GM12801 (cell line): ENCODE results near the gene PEPD.

ENCODE experiments used
- TF ChIP-seq, protein P1 (sequence below): IDR thresholded peaks from one replicate; pipeline ENCODE4 v1.5.1; 2011; ENCODE audit warnings: control low read depth; ENCODE audit not compliant: insufficient read length; ENCODE audit errors: extremely low read depth

The PEPD gene

DNA sequence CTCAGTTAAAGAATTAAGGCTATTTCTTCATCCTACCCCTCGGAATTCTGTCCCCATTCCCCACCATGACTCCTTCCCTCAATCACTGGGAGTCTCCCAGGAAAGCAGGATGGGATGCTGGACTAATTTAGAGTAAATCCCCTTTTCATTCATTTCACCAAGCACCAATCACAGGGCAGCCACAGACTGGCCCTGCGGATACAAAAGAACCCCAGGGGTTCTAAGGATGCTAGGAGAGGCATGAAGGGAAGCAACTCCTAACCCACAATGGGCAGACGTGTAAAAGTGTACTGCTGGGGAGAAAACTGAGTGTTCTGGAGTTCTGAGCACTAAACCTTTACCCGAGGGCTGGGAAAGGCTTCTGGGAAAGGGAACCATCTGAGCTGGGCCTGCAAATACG, 3.0 kb downstream of the PEPD start:
- TF ChIP-seq, protein P1, sequence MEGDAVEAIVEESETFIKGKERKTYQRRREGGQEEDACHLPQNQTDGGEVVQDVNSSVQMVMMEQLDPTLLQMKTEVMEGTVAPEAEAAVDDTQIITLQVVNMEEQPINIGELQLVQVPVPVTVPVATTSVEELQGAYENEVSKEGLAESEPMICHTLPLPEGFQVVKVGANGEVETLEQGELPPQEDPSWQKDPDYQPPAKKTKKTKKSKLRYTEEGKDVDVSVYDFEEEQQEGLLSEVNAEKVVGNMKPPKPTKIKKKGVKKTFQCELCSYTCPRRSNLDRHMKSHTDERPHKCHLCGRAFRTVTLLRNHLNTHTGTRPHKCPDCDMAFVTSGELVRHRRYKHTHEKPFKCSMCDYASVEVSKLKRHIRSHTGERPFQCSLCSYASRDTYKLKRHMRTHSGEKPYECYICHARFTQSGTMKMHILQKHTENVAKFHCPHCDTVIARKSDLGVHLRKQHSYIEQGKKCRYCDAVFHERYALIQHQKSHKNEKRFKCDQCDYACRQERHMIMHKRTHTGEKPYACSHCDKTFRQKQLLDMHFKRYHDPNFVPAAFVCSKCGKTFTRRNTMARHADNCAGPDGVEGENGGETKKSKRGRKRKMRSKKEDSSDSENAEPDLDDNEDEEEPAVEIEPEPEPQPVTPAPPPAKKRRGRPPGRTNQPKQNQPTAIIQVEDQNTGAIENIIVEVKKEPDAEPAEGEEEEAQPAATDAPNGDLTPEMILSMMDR: no peak

DNA sequence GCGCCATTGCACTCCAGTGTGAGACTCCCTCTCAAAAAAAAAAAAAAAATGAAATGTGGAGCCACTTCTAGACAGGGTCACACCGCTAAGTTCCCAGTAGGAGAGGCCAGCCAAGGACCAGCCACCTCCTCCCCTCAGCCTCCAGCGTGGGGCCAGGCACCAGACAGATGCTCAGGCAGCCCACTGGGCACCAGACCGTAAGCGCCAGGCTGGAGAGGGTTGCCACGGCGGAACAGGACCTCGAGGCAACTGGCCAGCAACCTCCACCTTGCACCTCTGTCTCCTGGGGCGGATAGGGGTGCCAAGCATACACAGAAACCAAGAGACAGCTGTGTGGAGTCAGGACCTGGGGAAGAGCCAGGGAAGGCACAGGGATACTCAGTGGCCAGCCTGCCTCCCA, 3.7 kb downstream of the PEPD start:
- TF ChIP-seq, protein P1: no peak

DNA sequence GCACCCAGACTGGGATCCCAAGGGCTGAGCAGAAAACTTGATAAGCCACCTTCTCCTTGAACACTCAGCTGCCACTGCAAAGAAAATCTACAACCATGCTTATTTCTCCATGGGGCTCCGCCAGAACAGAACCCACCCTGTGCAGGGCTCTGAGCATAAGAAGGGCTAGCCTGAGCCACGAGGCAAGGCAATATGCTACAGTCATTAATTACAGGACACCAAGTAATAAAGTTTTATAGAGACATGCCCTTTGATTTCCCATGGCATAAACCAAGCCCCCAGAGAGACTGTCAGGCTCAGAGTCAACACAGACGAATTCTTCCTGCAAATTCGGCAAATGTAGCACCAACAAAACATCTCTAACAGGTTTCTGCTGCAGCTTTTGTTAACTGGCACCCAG, 5.7 kb downstream of the PEPD start:
- TF ChIP-seq, protein P1: no peak

DNA sequence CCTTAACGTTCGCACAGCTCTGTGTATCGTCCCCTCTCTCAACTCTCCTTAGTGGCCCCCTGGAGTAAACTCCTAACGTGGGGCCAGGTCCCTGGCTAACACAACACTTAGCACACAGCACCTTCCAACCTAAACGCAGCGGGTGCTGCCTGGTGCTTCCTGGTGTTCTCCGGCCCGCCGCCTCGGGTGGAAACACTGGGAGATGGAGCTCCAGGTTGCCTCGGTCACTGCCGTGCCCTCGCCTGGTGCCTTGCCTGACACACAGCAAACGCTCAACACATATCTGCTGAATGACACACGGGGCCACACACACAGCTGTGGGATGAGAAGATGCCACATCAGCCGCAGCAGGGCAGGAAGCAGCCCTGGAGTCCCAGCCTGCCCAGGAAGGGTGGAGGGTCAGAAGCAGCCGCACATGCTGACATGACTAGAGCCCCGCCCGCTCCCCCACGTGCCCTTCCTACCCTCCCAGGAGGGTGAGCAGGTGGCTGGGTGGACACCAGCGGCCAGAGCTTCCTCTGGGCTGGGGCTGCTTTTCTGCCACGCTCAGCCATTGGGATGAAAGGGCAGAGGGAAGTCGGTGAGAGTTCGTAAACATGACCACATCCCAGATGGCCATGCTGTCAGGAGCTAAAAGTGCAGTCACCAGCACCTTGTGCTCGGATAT, 6.6 kb downstream of the PEPD start:
- TF ChIP-seq, protein P1: no peak

DNA sequence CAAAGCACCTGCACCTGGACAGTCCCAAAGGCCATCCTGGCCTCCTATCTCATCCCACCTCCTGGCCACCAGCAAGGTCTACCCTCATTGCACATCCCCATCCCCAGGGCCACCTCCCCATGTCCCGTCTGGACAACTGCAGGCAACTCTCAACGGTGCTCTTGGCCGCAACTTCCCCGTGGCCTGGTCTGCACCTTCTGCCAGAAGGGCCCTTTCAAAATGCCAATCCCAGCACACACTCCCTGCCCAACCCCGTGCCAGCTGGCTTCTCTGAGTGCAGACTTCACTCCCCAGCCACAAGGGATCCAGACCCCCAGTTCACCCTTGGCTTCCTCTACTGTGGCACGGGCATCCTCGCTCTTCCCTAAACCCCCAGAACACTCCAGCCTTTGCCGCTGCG, 8.2 kb downstream of the PEPD start:
- TF ChIP-seq, protein P1: no peak

DNA sequence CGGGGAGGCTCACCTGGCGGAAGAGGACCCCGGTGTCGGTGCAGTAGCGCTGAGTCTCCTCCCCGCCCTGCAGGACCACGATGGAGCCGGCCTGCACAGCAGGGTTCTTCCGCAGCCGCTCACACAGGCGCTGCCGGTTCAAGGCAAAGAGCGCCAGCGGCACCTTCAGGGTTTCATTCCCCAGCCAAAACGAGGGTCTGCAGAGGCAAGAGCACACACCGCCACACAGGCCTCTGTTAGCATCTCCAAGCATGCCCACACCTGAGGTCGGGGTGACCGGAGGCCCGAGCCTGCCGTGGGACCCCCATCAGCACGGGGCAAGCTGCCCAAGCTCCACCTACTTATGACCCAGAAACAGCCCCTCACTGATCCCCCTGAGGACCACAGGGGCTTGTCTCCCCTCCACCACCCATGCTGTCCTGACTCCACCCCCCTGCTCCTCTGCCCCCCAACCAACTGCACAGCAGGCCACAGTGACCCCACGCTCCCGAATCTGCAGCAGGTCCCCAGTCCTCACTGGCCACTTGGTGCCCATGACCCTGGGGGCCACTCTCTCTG, 8.9 kb downstream of the PEPD start:
- TF ChIP-seq, protein P1: no peak

DNA sequence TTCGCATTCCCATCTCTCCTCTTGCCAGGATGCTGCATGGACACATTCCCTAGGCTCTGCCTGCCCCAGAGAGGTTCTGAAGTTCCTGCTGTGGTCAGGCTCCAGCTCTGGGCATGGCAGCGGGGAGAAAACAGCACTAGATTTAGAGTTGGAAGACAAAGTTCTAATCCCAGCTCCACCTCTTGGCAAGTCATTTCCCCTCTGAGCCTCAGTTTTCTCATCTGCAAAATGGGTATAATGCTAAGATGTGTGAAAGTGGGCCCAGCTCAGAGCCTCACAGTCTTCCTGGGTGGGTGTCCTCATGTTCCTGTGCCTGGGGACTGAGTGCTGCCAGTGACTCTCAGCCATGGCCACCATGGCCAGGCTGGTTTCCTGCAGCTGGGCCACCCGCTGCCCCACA, 9.6 kb downstream of the PEPD start:
- TF ChIP-seq, protein P1: no peak
